ENCODE data around the gene RABEP2.

RABEP2 gene

GRCh38 chr16:28879261-28879840 lies 45.7 kb downstream of the RABEP2 start:
- Histone ChIP-seq H3K79me2 (ENCODE audit: control insufficient read depth, insufficient read depth, low read length, poor library complexity) (no peaks in the 10 kb centered on the region), H2AK5ac (ENCODE audit: low read length) (no peak overlapping the region), H2BK12ac (ENCODE audit: low read length) (no peak overlapping the region), H3K9me3 (ENCODE audit: insufficient read depth, low read depth, low read length) (peaks cover 5% of the 10 kb centered on the region), H3K4ac (ENCODE audit: low read depth, low read length) (no peak overlapping the region), H2AFZ (ENCODE audit: insufficient read depth, low read length, poor library complexity) (peak overlapping the region; percentile 82), H3K36me3 (ENCODE audit: control insufficient read depth in 1 of 2, insufficient read depth in 2 of 2, low read length in 2 of 2) (peaks cover 7 to 9% of the 10 kb centered on the region in 2 experiments), H4K91ac (ENCODE audit: low read depth, low read length) (no peak overlapping the region), H3K18ac (ENCODE audit: low read length) (no peak overlapping the region), H3K4me3 (ENCODE audit: low read depth, low read length) (peak overlapping the region; percentile 63), H3K79me1 (ENCODE audit: low read length) (no peaks in the 10 kb centered on the region), H3K4me2 (ENCODE audit: low read length) (peak overlapping the region; percentile 89), H2BK120ac (ENCODE audit: insufficient read depth, low read length, poor library complexity) (no peak overlapping the region), H4K8ac (ENCODE audit: low read depth, low read length) (peak overlapping the region; percentile 61), H3K9ac (ENCODE audit: low read length) (no peak overlapping the region), H3K14ac (ENCODE audit: low read length) (peak overlapping the region; percentile 2), H3K27me3 (ENCODE audit: insufficient read depth, low read length) (peaks cover 18% of the 10 kb centered on the region), H3K23ac (ENCODE audit: low read length) (no peak overlapping the region), H3K27ac (ENCODE audit: low read depth, low read length) (no peak overlapping the region), H3K4me1 (ENCODE audit: control insufficient read depth in 1 of 2, insufficient read depth in 2 of 2, low read length in 2 of 2) (peaks cover 9 to 13% of the 10 kb centered on the region in 2 experiments), H2BK5ac (ENCODE audit: low read depth, low read length, poor library complexity) (no peak overlapping the region), H4K12ac (ENCODE audit: low read depth, low read length) (peak overlapping the region; percentile 24)
- DNase-seq, result no peak
- WGBS (ENCODE audit: extremely low coverage, insufficient coverage, insufficient read length), result no CpG with 5 or more reads among the region's 27 CpGs

DNA sequence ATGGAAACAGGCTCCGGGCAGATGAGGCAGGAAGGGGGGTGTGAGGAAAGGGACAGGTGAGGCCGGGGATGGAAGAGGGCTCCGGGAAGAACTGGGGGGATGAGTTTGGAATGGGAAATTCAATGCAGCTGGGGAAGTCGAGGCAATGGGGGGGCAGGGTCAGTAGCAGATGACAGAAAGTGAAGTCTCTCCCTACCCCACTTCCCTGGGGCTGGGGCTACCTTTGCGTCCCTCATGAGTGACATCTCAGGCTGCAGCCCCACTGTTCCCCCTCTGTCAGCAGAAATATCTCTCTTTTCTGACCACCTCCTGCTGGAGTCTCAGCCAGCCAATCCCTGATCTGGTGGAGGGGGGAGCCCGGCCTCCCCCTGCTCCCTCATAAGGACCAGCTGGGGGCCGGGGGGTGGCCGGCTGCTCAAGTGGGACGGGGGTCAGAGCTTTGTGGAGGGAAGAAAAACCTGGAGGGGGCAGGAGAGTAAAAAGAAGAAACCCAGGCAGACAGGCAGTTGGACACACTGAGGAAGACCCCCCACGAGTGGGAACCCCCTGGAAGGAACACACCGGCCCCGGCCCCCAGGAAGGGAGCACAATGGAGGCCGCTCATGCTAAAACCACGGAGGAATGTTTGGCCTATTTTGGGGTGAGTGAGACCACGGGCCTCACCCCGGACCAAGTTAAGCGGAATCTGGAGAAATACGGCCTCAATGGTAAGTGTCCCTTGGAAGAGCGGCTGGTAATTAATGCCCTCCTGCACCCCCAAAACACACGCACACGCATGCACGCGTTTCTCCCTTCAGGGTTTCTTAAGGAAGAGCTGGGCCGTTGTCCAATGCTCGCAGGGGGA lies 46.7 kb downstream of the RABEP2 start, which contains the start of gene ATP2A1:
Gene ATP2A1, plus strand, starts transcription at position 406 of the 844 bp plus-strand sequence. Its CDS starts 184 bp downstream, at position 590.
- H3K36me3 ChIP-seq (ENCODE audit: control insufficient read depth in 1 of 2, insufficient read depth in 2 of 2, low read length in 2 of 2), result peaks cover 16 to 17% of the 10 kb centered on the region in 2 experiments
- no peak within 1 kb of the TSS for H4K91ac ChIP-seq (ENCODE audit: low read depth, low read length)
- H3K4me1 ChIP-seq (ENCODE audit: control insufficient read depth in 1 of 2, insufficient read depth in 2 of 2, low read length in 2 of 2), result peaks cover 9 to 13% of the 10 kb centered on the region in 2 experiments
- no peak within 1 kb of the TSS for H3K27ac ChIP-seq (ENCODE audit: low read depth, low read length)
- peak within 1 kb of the TSS; percentile 2 for H3K14ac ChIP-seq (ENCODE audit: low read length)
- H3K79me2 ChIP-seq (ENCODE audit: control insufficient read depth, insufficient read depth, low read length, poor library complexity), result no peaks in the 10 kb centered on the region
- no peak within 1 kb of the TSS for H3K23ac ChIP-seq (ENCODE audit: low read length)
- WGBS (ENCODE audit: extremely low coverage, insufficient coverage, insufficient read length), result no CpG with 5 or more reads among the region's 25 CpGs
- H2AFZ ChIP-seq (ENCODE audit: insufficient read depth, low read length, poor library complexity), result peak within 1 kb of the TSS; percentile 82
- H3K9me3 ChIP-seq (ENCODE audit: insufficient read depth, low read depth, low read length), result peaks cover 5% of the 10 kb centered on the region
- no peak within 1 kb of the TSS for H3K18ac ChIP-seq (ENCODE audit: low read length)
- H3K79me1 ChIP-seq (ENCODE audit: low read length), result no peaks in the 10 kb centered on the region
- peak within 1 kb of the TSS; percentile 61 for H4K8ac ChIP-seq (ENCODE audit: low read depth, low read length)
- H3K27me3 ChIP-seq (ENCODE audit: insufficient read depth, low read length), result peaks cover 18% of the 10 kb centered on the region
- DNase-seq, result no peak
- H2BK12ac ChIP-seq (ENCODE audit: low read length), result no peak within 1 kb of the TSS
- no peak within 1 kb of the TSS for H2AK5ac ChIP-seq (ENCODE audit: low read length)
- H2BK120ac ChIP-seq (ENCODE audit: insufficient read depth, low read length, poor library complexity), result no peak within 1 kb of the TSS
- no peak within 1 kb of the TSS for H2BK5ac ChIP-seq (ENCODE audit: low read depth, low read length, poor library complexity)
- H3K4me2 ChIP-seq (ENCODE audit: low read length), result peak within 1 kb of the TSS; percentile 89
- H3K9ac ChIP-seq (ENCODE audit: low read length), result no peak within 1 kb of the TSS
- no peak within 1 kb of the TSS for H4K12ac ChIP-seq (ENCODE audit: low read depth, low read length)
- H3K4ac ChIP-seq (ENCODE audit: low read depth, low read length), result no peak within 1 kb of the TSS
- H3K4me3 ChIP-seq (ENCODE audit: low read depth, low read length), result no peak within 1 kb of the TSS

GRCh38 chr16:28877655-28878000 lies 47.4 kb downstream of the RABEP2 start:
- H3K79me2 ChIP-seq (ENCODE audit: control insufficient read depth, insufficient read depth, low read length, poor library complexity), result no peaks in the 10 kb centered on the region
- H3K4me1 ChIP-seq (ENCODE audit: control insufficient read depth in 1 of 2, insufficient read depth in 2 of 2, low read length in 2 of 2), result peaks cover 9 to 13% of the 10 kb centered on the region in 2 experiments
- DNase-seq, result no peak
- H3K79me1 ChIP-seq (ENCODE audit: low read length), result no peaks in the 10 kb centered on the region
- H3K23ac ChIP-seq (ENCODE audit: low read length), result no peak overlapping the region
- no peak overlapping the region for H4K8ac ChIP-seq (ENCODE audit: low read depth, low read length)
- no peak overlapping the region for H4K12ac ChIP-seq (ENCODE audit: low read depth, low read length)
- H3K4ac ChIP-seq (ENCODE audit: low read depth, low read length), result no peak overlapping the region
- peaks cover 18% of the 10 kb centered on the region for H3K27me3 ChIP-seq (ENCODE audit: insufficient read depth, low read length)
- H2AK5ac ChIP-seq (ENCODE audit: low read length), result no peak overlapping the region
- H4K91ac ChIP-seq (ENCODE audit: low read depth, low read length), result no peak overlapping the region
- H3K14ac ChIP-seq (ENCODE audit: low read length), result no peak overlapping the region
- H3K4me3 ChIP-seq (ENCODE audit: low read depth, low read length), result no peak overlapping the region
- no CpG with 5 or more reads among the region's 2 CpGs for WGBS (ENCODE audit: extremely low coverage, insufficient coverage, insufficient read length)
- H2AFZ ChIP-seq (ENCODE audit: insufficient read depth, low read length, poor library complexity), result no peak overlapping the region
- H3K18ac ChIP-seq (ENCODE audit: low read length), result no peak overlapping the region
- no peak overlapping the region for H3K27ac ChIP-seq (ENCODE audit: low read depth, low read length)
- no peak overlapping the region for H2BK120ac ChIP-seq (ENCODE audit: insufficient read depth, low read length, poor library complexity)
- H3K36me3 ChIP-seq (ENCODE audit: control insufficient read depth in 1 of 2, insufficient read depth in 2 of 2, low read length in 2 of 2), result peaks cover 22 to 23% of the 10 kb centered on the region in 2 experiments
- peaks cover 5% of the 10 kb centered on the region for H3K9me3 ChIP-seq (ENCODE audit: insufficient read depth, low read depth, low read length)
- H2BK5ac ChIP-seq (ENCODE audit: low read depth, low read length, poor library complexity), result no peak overlapping the region
- H3K4me2 ChIP-seq (ENCODE audit: low read length), result no peak overlapping the region
- H3K9ac ChIP-seq (ENCODE audit: low read length), result no peak overlapping the region
- no peak overlapping the region for H2BK12ac ChIP-seq (ENCODE audit: low read length)

DNA sequence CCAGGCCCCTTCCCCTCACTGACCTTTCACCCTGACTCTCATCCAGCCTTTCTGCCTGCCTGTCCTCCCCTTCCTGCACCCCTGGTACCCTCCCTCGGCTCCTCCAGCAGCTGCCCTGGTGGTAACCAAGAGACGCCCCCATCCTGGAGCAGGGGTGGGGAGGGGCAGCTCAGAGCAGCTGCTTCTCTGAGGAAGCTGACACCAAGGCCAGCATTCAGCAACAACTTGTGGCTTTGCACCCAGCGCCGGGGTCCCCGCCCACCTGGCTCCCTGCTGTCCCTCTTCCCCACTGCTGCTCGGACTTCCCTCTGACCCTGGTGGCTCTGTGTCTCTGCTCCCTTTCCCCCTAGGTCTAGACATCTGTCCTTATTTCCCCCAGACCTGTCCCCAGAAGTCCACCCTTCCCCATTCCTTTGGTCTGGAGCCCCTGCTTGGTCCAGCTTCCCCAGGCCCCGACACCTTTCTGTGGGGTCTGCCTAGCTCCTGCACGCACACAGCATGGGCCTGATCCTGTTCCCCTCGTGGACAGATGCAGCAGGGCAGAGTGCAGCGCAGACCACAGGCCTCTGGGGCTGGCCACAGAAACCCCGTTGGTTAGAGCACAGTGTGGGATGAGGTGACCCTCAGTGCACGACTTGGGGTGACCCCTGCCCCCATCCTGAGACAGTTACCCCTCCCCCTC lies 47.9 kb downstream of the RABEP2 start:
- H3K4ac ChIP-seq (ENCODE audit: low read depth, low read length), result no peak overlapping the region
- WGBS (ENCODE audit: extremely low coverage, insufficient coverage, insufficient read length), result no CpG with 5 or more reads among the region's 12 CpGs
- no peak for DNase-seq

More for the DNA sequence above, 47.9 kb downstream of the RABEP2 start:
- H3K36me3 ChIP-seq (ENCODE audit: control insufficient read depth in 1 of 2, insufficient read depth in 2 of 2, low read length in 2 of 2), result peaks cover 25 to 28% of the 10 kb centered on the region in 2 experiments
- H3K27ac ChIP-seq (ENCODE audit: low read depth, low read length), result no peak overlapping the region
- H2BK120ac ChIP-seq (ENCODE audit: insufficient read depth, low read length, poor library complexity), result no peak overlapping the region
- H3K4me2 ChIP-seq (ENCODE audit: low read length), result no peak overlapping the region
- no peak overlapping the region for H4K12ac ChIP-seq (ENCODE audit: low read depth, low read length)
- H2BK5ac ChIP-seq (ENCODE audit: low read depth, low read length, poor library complexity), result no peak overlapping the region
- peaks cover 5% of the 10 kb centered on the region for H3K9me3 ChIP-seq (ENCODE audit: insufficient read depth, low read depth, low read length)
- no peaks in the 10 kb centered on the region for H3K79me2 ChIP-seq (ENCODE audit: control insufficient read depth, insufficient read depth, low read length, poor library complexity)
- H3K27me3 ChIP-seq (ENCODE audit: insufficient read depth, low read length), result peaks cover 18% of the 10 kb centered on the region
- H4K8ac ChIP-seq (ENCODE audit: low read depth, low read length), result no peak overlapping the region
- peaks cover 9 to 13% of the 10 kb centered on the region in 2 experiments for H3K4me1 ChIP-seq (ENCODE audit: control insufficient read depth in 1 of 2, insufficient read depth in 2 of 2, low read length in 2 of 2)
- no peak overlapping the region for H3K23ac ChIP-seq (ENCODE audit: low read length)
- no peak overlapping the region for H2AFZ ChIP-seq (ENCODE audit: insufficient read depth, low read length, poor library complexity)
- no peak overlapping the region for H3K9ac ChIP-seq (ENCODE audit: low read length)
- H3K14ac ChIP-seq (ENCODE audit: low read length), result no peak overlapping the region
- H2AK5ac ChIP-seq (ENCODE audit: low read length), result no peak overlapping the region
- H4K91ac ChIP-seq (ENCODE audit: low read depth, low read length), result no peak overlapping the region
- H3K79me1 ChIP-seq (ENCODE audit: low read length), result no peaks in the 10 kb centered on the region
- no peak overlapping the region for H3K4me3 ChIP-seq (ENCODE audit: low read depth, low read length)
- no peak overlapping the region for H2BK12ac ChIP-seq (ENCODE audit: low read length)
- H3K18ac ChIP-seq (ENCODE audit: low read length), result no peak overlapping the region

Measured in trophoblast cell (in vitro differentiated cells and primary cell).